GM12878 (cell line): ENCODE measurements around the gene IQCK. TPM values are rescaled to one million over a fixed set of nuclear protein-coding genes. Genes with fewer than 3 reads are reported as not detected.

ENCODE experiments used
- ATAC-seq: fragments of 200-7000 bp; cut with Tn5 transposase; 3 replicates; pipeline ENCODE4 v1.9.1; 2020; ENCODE audit warnings: mild to moderate bottlenecking, moderate library complexity
- BruUV-seq: library from RNA; stranded (reverse); fragments of 400-500 nt; replicated peaks from 2 replicates; lab custom pipeline; 2021; lab: Mats Ljungman, UMichigan
- CTCF ChIA-PET: fragments of 300-600 bp; sonication (Branson Sonifier 250); formaldehyde crosslinking; extraction: SDS; loops from one replicate; lab custom pipeline; 2021; ENCODE audit warnings: inconsistent platforms; lab: Yijun Ruan, JAX
- POLR2A ChIA-PET: fragments of 350-600 bp; formaldehyde crosslinking; extraction: SDS; loops from one replicate; lab custom pipeline; 2021; ENCODE audit warnings: inconsistent platforms; lab: Charles Lee
- RAD21 ChIA-PET: fragments of 300-600 bp; sonication (Branson Sonifier 250); formaldehyde crosslinking; loops from one replicate; lab custom pipeline; 2023; ENCODE audit warnings: antibody characterized with exemption; ENCODE audit not compliant: unreplicated experiment; lab: Charles Lee
- SMC1A ChIA-PET: fragments of 300-600 bp; sonication (Branson Sonifier 250); formaldehyde crosslinking; loops from one replicate; lab custom pipeline; 2023; ENCODE audit not compliant: unreplicated experiment, uncharacterized antibody; lab: Charles Lee
- DNase-seq: peaks from one replicate; pipeline ENCODE4 v3.0.0-alpha.2; 2011; ENCODE audit warnings: low read depth, low spot score
- FAIRE-seq: peaks from 3 replicates; lab custom pipeline; 2011; peaks lifted over from hg19 to GRCh38; lab: Jason Lieb, UNC
- H2AFZ ChIP-seq: 2 replicates; pipeline ENCODE4 v1.6.0; 2011; ENCODE audit warnings: low read depth, low read length, control low read depth; ENCODE audit not compliant: control insufficient read depth
- H3K27ac ChIP-seq: 2 replicates; pipeline ENCODE4 v1.5.1; 2011; ENCODE audit warnings: control low read depth; ENCODE audit not compliant: control insufficient read depth, insufficient read depth
- H3K27me3 ChIP-seq, 2 experiments: replicated peaks in 1 of 2; 2 replicates each; pipeline versions ENCODE4 v1.6.0 to v1.6.1; 2011; ENCODE audit warnings: low read length in 1 of 2; ENCODE audit not compliant: control insufficient read depth in 2 of 2, insufficient read depth in 2 of 2
- H3K36me3 ChIP-seq, 2 experiments: 2 replicates each; pipeline ENCODE4 v1.5.1; 2011; ENCODE audit warnings: low read length in 1 of 2; ENCODE audit not compliant: control insufficient read depth in 2 of 2, insufficient read depth in 2 of 2
- H3K4me1 ChIP-seq: 2 replicates; pipeline ENCODE4 v1.6.1; 2011; ENCODE audit warnings: mild to moderate bottlenecking, low read length, moderate library complexity, mixed read lengths; ENCODE audit not compliant: control insufficient read depth, insufficient read depth
- H3K4me2 ChIP-seq: 2 replicates; pipeline ENCODE4 v1.6.0; 2011; ENCODE audit warnings: control low read depth; ENCODE audit not compliant: control insufficient read depth, insufficient read depth
- H3K4me3 ChIP-seq: fragments of 200-600 bp; sonication (generic); 2 replicates; pipeline ENCODE4 v1.5.1; 2016
- H3K79me2 ChIP-seq: 2 replicates; pipeline ENCODE4 v1.6.0; 2011; ENCODE audit warnings: low read length; ENCODE audit not compliant: control insufficient read depth, insufficient read depth
- H3K9ac ChIP-seq: 2 replicates; pipeline ENCODE4 v1.8.0; 2011; ENCODE audit warnings: low read length, control low read depth, mixed read lengths; ENCODE audit not compliant: control insufficient read depth, insufficient read depth
- H3K9me3 ChIP-seq: replicated peaks from 3 replicates; pipeline ENCODE4 v1.5.1; 2011; ENCODE audit warnings: mild to moderate bottlenecking, low read length; ENCODE audit not compliant: control insufficient read depth, insufficient read depth
- H4K20me1 ChIP-seq: 2 replicates; pipeline ENCODE4 v1.6.0; 2011; ENCODE audit not compliant: control insufficient read depth, insufficient read depth
- CHD4 ChIP-seq: fragments of 200-600 bp; sonication (generic); IDR thresholded peaks from 2 replicates; pipeline ENCODE4 v1.6.1; 2016; ENCODE audit warnings: mild to moderate bottlenecking
- EED ChIP-seq: sonication (generic); IDR thresholded peaks from 2 replicates; pipeline ENCODE4 v1.6.1; 2016; ENCODE audit warnings: antibody characterized with exemption, low read depth
- HCFC1 ChIP-seq: fragments of 150-350 bp; IDR thresholded peaks from 2 replicates; pipeline ENCODE4 v1.6.1; 2014; ENCODE audit warnings: low read length
- IKZF2 ChIP-seq, 2 experiments: fragments of 450-650 bp; IDR thresholded peaks; 2 replicates each; pipeline ENCODE4 v1.6.1; 2017; ENCODE audit warnings: mild to moderate bottlenecking in 2 of 2, moderate library complexity in 2 of 2
- LARP7 ChIP-seq: fragments of 450-650 bp; IDR thresholded peaks from 2 replicates; pipeline ENCODE4 v1.6.1; 2017; ENCODE audit warnings: mild to moderate bottlenecking
- POLR2A ChIP-seq: IDR thresholded peaks from 2 replicates; pipeline ENCODE4 v1.6.1; 2011; ENCODE audit warnings: low read depth, mild to moderate bottlenecking, low read length
- RFX5 ChIP-seq: IDR thresholded peaks from 2 replicates; pipeline ENCODE4 v1.6.1; 2011; ENCODE audit warnings: low read depth, low read length, improper control_type of control experiment
- SP1 ChIP-seq: IDR thresholded peaks from one replicate; pipeline ENCODE4 v1.6.1; 2011; ENCODE audit warnings: low read depth, low read length
- SPI1 ChIP-seq: IDR thresholded peaks from 2 replicates; pipeline ENCODE4 v1.6.1; 2011; ENCODE audit warnings: low read depth, mild to moderate bottlenecking, low read length, moderate library complexity, borderline replicate concordance; ENCODE audit not compliant: insufficient read depth
- ZNF622 ChIP-seq: fragments of 450-650 bp; IDR thresholded peaks from 2 replicates; pipeline ENCODE4 v1.6.1; 2017; ENCODE audit warnings: mild to moderate bottlenecking, inconsistent platforms
- WGBS: methylation state at CpG from one replicate; pipeline ENCODE4 v1.1.6; 2016; ENCODE audit warnings: low lambda C conversion rate; ENCODE audit not compliant: insufficient replicate concordance, insufficient coverage; ENCODE audit errors: missing lambda C conversion rate; 5-methylcytosine and 5-hydroxymethylcytosine counted together
- in situ Hi-C: fragments of 300-500 bp; cut with MboI; formaldehyde crosslinking; loops from 9 replicates; pipeline ENCODE4 v1.14.3; 2018; ENCODE audit warnings: mixed read lengths
- intact Hi-C: fragments of 100-400 bp; cut with micrococcal nuclease; formaldehyde crosslinking; loops from one replicate; pipeline ENCODE4 v1.14.2; 2022; ENCODE audit not compliant: unreplicated experiment
- polyA plus RNA-seq, 11 experiments: library from polyadenylated mRNA; depleted of rRNA in 4 of 11; unstranded in 6 of 11; stranded (reverse) in 5 of 11; fragments of >200 nt; fragmentation: Nextera tagmentation in 4 of 11; fragmentation: Illumina TruSeq in 1 of 11; extraction: Ambion mirVana in 4 of 11; extraction: Trizol in 1 of 11; gene quantifications; 1 replicate in 1 of 11; 2 replicates in 10 of 11; pipeline versions ENCODE4 v1.2.1 to v1.2.3, GENCODE V29; 2011 to 2016; ENCODE audit warnings: inconsistent platforms in 2 of 11, missing spikeins in 2 of 11, low read depth in 1 of 11
- total RNA-seq, 4 experiments: library from RNA; depleted of rRNA in 3 of 4; stranded (reverse); fragments of >200 nt in 3 of 4; fragmentation: Illumina TruSeq in 1 of 4; extraction: Trizol in 1 of 4; gene quantifications; 2 replicates each; pipeline versions ENCODE4 v1.2.1 to v1.2.3, GENCODE V29; 2013 to 2021
- TF ChIP-seq, protein P1 (sequence below): fragments of 450-650 bp; IDR thresholded peaks from 2 replicates; pipeline ENCODE4 v1.6.1; 2017; ENCODE audit warnings: mild to moderate bottlenecking, moderate library complexity
- TF ChIP-seq, protein P2 (sequence below): fragments of 450-650 bp; IDR thresholded peaks from 2 replicates; pipeline ENCODE4 v1.6.1; 2017; ENCODE audit warnings: antibody characterized with exemption, mild to moderate bottlenecking, moderate library complexity

The IQCK gene
- total and polyA plus RNA-seq, 10 of the 15 experiments (the other 5 are each of a cell fraction or from before 2014, with no cell fraction given) = 1.0 to 4.2 (median 2.4) TPM

DNA sequence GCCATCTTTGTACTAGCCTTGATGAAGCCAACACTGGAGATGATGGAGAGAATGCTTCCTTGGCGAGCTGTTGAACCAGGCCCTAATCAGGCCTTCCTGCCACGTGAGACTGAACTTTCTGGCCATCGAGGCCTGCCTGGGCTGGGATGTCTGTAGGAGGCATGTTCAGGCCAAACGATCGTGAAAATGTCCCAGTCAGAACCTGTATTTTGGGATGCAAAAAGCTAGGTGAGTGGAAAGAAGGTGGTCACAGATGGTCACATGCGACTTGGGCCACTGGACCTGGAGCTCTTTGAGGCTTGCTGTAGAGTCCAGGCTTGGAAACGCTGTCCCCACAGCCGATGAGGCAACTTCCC lies 12.9 kb upstream of the IQCK start:
- Histone ChIP-seq H3K79me2 (no peaks in the 10 kb centered on the region), H3K9me3 (no peaks in the 10 kb centered on the region), H3K36me3 (peaks cover 16 to 19% of the 10 kb centered on the region in 2 experiments; a peak in 3 of 4 replicates), H3K4me3 (no peak overlapping the region), H3K27me3 (no peaks in the 10 kb centered on the region), H2AFZ (no peak overlapping the region), H4K20me1 (no peaks in the 10 kb centered on the region; the same call in 1 of the 2 replicates), H3K4me1 (no peaks in the 10 kb centered on the region), H3K9ac (no peak overlapping the region), H3K27ac (no peak overlapping the region), H3K4me2 (no peak overlapping the region)
- no TSS peak for BruUV-seq
- DNase-seq (no peak), FAIRE-seq (no peak), ATAC-seq (no peak)
- CTCF ChIA-PET = no interaction called here
- POLR2A ChIA-PET = no interaction called here
- RAD21 ChIA-PET = no interaction called here
- TF ChIP-seq EED = no peak
- TF ChIP-seq IKZF2 (IDR thresholded peaks at IDR 0.05) = no peak
- TF ChIP-seq, protein P1, sequence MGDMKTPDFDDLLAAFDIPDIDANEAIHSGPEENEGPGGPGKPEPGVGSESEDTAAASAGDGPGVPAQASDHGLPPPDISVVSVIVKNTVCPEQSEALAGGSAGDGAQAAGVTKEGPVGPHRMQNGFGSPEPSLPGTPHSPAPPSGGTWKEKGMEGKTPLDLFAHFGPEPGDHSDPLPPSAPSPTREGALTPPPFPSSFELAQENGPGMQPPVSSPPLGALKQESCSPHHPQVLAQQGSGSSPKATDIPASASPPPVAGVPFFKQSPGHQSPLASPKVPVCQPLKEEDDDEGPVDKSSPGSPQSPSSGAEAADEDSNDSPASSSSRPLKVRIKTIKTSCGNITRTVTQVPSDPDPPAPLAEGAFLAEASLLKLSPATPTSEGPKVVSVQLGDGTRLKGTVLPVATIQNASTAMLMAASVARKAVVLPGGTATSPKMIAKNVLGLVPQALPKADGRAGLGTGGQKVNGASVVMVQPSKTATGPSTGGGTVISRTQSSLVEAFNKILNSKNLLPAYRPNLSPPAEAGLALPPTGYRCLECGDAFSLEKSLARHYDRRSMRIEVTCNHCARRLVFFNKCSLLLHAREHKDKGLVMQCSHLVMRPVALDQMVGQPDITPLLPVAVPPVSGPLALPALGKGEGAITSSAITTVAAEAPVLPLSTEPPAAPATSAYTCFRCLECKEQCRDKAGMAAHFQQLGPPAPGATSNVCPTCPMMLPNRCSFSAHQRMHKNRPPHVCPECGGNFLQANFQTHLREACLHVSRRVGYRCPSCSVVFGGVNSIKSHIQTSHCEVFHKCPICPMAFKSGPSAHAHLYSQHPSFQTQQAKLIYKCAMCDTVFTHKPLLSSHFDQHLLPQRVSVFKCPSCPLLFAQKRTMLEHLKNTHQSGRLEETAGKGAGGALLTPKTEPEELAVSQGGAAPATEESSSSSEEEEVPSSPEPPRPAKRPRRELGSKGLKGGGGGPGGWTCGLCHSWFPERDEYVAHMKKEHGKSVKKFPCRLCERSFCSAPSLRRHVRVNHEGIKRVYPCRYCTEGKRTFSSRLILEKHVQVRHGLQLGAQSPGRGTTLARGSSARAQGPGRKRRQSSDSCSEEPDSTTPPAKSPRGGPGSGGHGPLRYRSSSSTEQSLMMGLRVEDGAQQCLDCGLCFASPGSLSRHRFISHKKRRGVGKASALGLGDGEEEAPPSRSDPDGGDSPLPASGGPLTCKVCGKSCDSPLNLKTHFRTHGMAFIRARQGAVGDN = no peak
- TF ChIP-seq POLR2A = no peak
- 98% methylated on average over 8 of the region's 8 CpGs for WGBS
- in situ Hi-C loops = no loop called here
- intact Hi-C loops = no loop called here
- SMC1A ChIA-PET = no interaction called here

DNA sequence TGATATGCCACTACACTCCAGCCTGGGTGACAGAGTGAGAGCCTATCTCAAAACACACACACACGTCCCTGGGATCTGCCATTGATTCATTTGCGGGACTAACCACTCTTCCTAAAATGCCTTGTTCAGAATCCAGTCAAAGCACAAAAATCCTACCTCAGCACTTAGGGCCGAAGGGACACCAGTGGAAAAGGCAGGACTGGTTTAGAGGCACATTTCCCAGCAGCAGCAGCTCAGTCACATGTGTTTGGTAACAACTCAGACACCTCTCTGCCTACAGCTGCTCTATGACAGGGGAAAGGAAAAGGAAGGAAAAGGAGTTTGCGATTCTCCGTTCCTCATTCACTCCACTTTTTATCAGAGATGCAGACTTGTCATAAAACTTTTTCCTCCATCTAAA lies 12.2 kb upstream of the IQCK start:
- Histone ChIP-seq H3K36me3 (peaks cover 18 to 19% of the 10 kb centered on the region in 2 experiments; a peak in 3 of 4 replicates), H2AFZ (no peak overlapping the region), H3K79me2 (no peaks in the 10 kb centered on the region), H3K27ac (no peak overlapping the region), H3K9ac (no peak overlapping the region), H3K9me3 (no peaks in the 10 kb centered on the region), H3K4me3 (no peak overlapping the region), H4K20me1 (no peaks in the 10 kb centered on the region; the same call in 1 of the 2 replicates), H3K4me2 (no peak overlapping the region), H3K27me3 (no peaks in the 10 kb centered on the region), H3K4me1 (no peaks in the 10 kb centered on the region)
- ATAC-seq (no peak), DNase-seq (no peak), FAIRE-seq (no peak)
- RAD21 ChIA-PET = no interaction called here
- POLR2A ChIA-PET = no interaction called here
- SMC1A ChIA-PET = no interaction called here
- no TSS peak for BruUV-seq
- 96% methylated on average over 5 of the region's 5 CpGs for WGBS
- CTCF ChIA-PET = no interaction called here
- intact Hi-C loops (no loop called here), in situ Hi-C loops (no loop called here)
- no peak for TF ChIP-seq SP1
- TF ChIP-seq ZNF622 = no peak
- no peak for TF ChIP-seq HCFC1
- TF ChIP-seq, protein P2, sequence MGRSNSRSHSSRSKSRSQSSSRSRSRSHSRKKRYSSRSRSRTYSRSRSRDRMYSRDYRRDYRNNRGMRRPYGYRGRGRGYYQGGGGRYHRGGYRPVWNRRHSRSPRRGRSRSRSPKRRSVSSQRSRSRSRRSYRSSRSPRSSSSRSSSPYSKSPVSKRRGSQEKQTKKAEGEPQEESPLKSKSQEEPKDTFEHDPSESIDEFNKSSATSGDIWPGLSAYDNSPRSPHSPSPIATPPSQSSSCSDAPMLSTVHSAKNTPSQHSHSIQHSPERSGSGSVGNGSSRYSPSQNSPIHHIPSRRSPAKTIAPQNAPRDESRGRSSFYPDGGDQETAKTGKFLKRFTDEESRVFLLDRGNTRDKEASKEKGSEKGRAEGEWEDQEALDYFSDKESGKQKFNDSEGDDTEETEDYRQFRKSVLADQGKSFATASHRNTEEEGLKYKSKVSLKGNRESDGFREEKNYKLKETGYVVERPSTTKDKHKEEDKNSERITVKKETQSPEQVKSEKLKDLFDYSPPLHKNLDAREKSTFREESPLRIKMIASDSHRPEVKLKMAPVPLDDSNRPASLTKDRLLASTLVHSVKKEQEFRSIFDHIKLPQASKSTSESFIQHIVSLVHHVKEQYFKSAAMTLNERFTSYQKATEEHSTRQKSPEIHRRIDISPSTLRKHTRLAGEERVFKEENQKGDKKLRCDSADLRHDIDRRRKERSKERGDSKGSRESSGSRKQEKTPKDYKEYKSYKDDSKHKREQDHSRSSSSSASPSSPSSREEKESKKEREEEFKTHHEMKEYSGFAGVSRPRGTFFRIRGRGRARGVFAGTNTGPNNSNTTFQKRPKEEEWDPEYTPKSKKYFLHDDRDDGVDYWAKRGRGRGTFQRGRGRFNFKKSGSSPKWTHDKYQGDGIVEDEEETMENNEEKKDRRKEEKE = no peak
- TF ChIP-seq CHD4 = no peak
- no peak for TF ChIP-seq RFX5
- no peak for TF ChIP-seq SPI1
- no peak for TF ChIP-seq LARP7
